ENCODE results near the gene FXYD7.
"Not testable (repeated sequence)": the region's sequence is repeated elsewhere in the genome, so short reads cannot be mapped to it uniquely, and the experiment has no call there.

FXYD7 gene

DNA sequence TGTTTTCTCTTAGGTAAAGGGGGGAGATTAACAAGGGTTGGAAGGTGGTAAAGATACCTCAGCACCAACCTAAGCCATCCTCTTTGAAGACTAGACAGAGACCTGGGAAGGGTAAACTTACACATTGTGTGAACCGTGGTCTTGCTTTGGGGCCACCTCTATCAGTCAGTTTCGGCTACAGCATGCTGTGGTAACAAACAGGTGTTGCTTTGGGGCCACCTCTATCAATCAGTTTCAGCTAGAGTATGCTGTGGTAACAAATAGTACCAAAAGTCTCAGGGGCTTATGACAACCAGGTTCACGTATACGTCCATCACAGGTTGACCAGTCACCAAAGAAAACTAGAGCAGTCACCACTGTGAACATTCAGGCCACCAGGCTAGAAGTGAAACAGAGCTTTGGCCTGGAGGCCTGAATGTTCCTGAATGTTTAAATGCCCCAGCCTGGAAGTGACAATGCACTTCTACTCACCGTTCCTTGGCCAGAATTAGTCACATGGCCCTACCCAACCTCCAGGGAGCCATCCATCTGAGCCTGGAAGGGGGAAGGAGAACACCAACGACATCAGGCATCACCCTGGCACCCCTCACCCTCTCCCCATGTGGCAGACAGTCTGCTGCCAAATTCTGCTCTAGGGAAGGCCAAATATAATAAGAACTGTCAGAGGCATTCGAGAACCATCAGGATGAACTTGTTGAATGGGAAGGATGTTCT is 3.8 kb downstream of the FXYD7 start:
- DNase-seq, result no peak

GRCh38 chr19:35149463-35149862 is 6.4 kb downstream of the FXYD7 start:
- DNase-seq, result no peak

- DNase-seq, result no peak
These were observed 7.4 kb downstream of the FXYD7 start for GRCh38 chr19:35150445-35150844.

GRCh38 chr19:35151273-35152065 is 8.4 kb downstream of the FXYD7 start:
- no peak for DNase-seq

- not testable (repeated sequence) for DNase-seq
These were observed 10.1 kb downstream of the FXYD7 start for GRCh38 chr19:35153129-35153522.

- no peak for DNase-seq
These were observed 10.9 kb downstream of the FXYD7 start for GRCh38 chr19:35153701-35154524.

- DNase-seq, result no peak
These were observed 11.7 kb downstream of the FXYD7 start, which contains the start of gene FXYD5 for GRCh38 chr19:35154525-35155406. Gene FXYD5, plus strand, starts transcription at chr19:35154735. Its CDS starts 816 bp downstream, at chr19:35155551.

DNA sequence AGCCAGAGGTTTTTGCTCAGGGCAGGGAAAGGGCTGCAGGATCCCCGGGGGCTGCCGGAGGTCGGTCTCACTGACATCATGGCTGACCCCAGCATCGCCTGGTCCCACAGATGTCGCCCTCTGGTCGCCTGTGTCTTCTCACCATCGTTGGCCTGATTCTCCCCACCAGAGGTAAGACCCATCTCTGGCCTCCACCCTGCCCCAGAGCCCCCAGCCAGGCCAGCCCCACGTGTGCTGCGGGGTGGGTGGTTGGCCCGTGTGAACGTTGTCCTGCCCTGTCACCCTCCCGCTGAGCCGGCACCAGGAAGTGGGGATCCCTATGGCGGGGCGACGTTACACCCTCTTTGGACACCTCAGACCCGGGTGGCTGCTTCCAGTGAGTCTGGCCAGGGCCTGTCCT is 12.4 kb downstream of the FXYD7 start:
- DNase-seq, result no peak

- DNase-seq, result no peak
These were observed 13.1 kb downstream of the FXYD7 start for GRCh38 chr19:35155981-35156672.

DNA sequence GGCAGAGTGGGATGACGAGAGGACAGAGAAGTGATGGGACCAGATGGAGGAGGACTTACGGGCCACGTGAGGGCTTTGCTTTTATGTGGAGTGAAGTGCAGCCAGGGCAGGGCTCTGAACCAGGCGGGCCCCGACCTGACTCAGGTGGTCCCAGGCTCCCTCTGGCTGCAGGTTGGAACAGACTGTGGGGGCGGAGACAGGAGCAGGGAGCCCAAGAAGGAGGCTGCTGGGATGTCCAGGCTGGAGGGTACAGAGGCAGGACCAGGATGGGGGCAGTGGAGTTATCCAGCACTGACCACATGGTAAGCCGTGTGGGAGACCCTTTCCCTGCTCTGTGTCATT is 13.6 kb downstream of the FXYD7 start:
- no peak for DNase-seq

- no peak for DNase-seq
These were observed 14.4 kb downstream of the FXYD7 start for GRCh38 chr19:35157431-35157830.

GRCh38 chr19:35159606-35160005 is 16.6 kb downstream of the FXYD7 start:
- no peak for DNase-seq

- DNase-seq, result no peak
These were observed 17.8 kb downstream of the FXYD7 start for GRCh38 chr19:35160629-35161433.

GRCh38 chr19:35161434-35161743 is 18.3 kb downstream of the FXYD7 start:
- no peak for DNase-seq

GRCh38 chr19:35162471-35163326 is 19.6 kb downstream of the FXYD7 start:
- no peak for DNase-seq

DNA sequence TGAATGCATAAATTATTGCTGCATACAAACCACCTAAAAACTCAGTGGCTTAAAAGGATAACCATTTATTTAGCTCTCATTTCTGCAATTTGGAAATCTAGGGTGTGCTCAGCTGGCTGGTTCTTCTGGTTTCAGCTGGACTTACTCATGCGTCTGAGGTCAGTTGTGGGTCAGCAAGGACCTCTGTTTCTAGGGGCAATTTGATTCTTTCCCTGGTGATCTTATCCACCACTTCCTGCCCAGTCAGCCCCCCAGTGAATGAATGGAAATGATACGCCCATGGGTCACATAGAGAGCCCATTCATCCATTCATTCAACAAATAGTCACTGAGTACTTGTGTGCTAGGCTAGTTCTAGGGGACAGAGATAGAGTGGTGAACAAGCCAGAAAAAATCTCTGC is 21.4 kb downstream of the FXYD7 start:
- no peak for DNase-seq

DNA sequence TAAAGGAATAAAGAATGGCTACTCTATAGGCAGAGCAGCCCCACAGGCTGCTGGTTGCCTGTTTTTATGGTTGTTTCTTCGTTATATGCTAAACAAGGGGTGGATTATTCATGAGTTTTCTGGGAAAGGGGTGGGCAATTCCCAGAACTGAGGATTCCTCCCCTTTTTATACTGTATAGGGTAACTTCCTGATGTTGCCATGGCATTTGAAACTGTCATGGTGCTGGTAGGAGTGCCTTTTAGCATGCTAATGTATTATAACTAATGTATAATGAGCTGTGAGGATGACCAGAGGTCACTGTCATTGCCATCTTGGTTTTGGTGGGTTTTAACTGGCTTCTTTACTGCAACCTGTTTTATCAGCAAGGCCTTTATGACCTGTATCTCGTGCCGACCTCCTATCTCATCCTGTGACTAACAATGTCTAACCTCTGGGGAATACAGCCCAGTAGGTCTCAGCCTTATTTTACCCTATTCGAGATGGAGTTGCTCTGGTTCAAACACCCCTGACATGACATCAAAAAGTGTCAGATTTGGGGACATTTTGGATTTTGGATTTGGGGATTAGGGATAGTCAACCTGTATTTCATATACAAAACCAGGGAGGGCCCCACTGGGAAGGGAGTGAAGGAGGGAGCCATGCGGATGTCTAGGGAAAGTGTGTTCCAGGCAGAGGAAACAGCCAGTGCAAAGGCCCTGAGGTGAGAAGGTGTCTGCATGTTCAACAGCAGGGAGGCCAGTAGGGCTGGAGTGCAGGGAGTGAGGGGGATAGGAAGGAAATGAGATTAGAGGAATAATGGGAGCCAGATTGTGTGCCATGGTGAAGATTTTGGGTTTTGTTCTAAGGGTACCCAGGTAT is 22.4 kb downstream of the FXYD7 start:
- no peak for DNase-seq

GRCh38 chr19:35166100-35167063 is 23.3 kb downstream of the FXYD7 start:
- DNase-seq, result no peak
